ENCODE data around the gene ADAM12. TPM values are rescaled to one million over a fixed set of nuclear protein-coding genes. Genes with fewer than 3 reads are reported as not detected.

The ADAM12 gene
- total and polyA plus RNA-seq, 10 of the 15 experiments (the other 5 are each of a cell fraction or from before 2014, with no cell fraction given): under 0.01 to 0.62 (median 0.04) TPM; not detected in 5

- in situ Hi-C loops (cut with MboI): no loop called here
- BruUV-seq (replicated peaks): no TSS peak
- TF ChIP-seq ZNF622 (IDR thresholded peaks at IDR 0.05) (no peak), BHLHE40 (IDR thresholded peaks at IDR 0.05; ENCODE audit: borderline replicate concordance in 1 of 2, low read depth in 2 of 2, low read length in 1 of 2) (no peak), EZH2 (IDR thresholded peaks at IDR 0.05; ENCODE audit: borderline replicate concordance, control insufficient read depth, low read depth, low read length) (no peak)
- ChIA-PET CTCF (no interaction called here), SMC1A (ENCODE audit: uncharacterized antibody, unreplicated experiment) (no interaction called here), POLR2A (no interaction called here), RAD21 (ENCODE audit: unreplicated experiment) (no interaction called here)
- intact Hi-C loops (cut with micrococcal nuclease; ENCODE audit: unreplicated experiment): no loop called here
- Histone ChIP-seq H3K27me3 (replicated peaks in 1 of 2; ENCODE audit: control insufficient read depth in 2 of 2, insufficient read depth in 2 of 2, low read length in 1 of 2) (no peaks in the 10 kb centered on the region), H3K4me3 (no peak overlapping the region), H4K20me1 (ENCODE audit: control insufficient read depth, insufficient read depth) (no peaks in the 10 kb centered on the region), H3K9me3 (replicated peaks; ENCODE audit: control insufficient read depth, insufficient read depth, low read length) (no peaks in the 10 kb centered on the region), H3K9ac (ENCODE audit: control insufficient read depth, insufficient read depth, low read length) (no peak overlapping the region), H3K4me1 (ENCODE audit: control insufficient read depth, insufficient read depth, low read length) (no peaks in the 10 kb centered on the region), H3K79me2 (ENCODE audit: control insufficient read depth, insufficient read depth, low read length) (no peaks in the 10 kb centered on the region), H3K27ac (ENCODE audit: control insufficient read depth, insufficient read depth) (no peak overlapping the region), H2AFZ (ENCODE audit: control insufficient read depth, low read depth, low read length) (no peak overlapping the region), H3K4me2 (ENCODE audit: control insufficient read depth, insufficient read depth) (no peak overlapping the region), H3K36me3 (ENCODE audit: control insufficient read depth in 2 of 2, insufficient read depth in 2 of 2, low read length in 1 of 2) (no peaks in the 10 kb centered on the region)
- no peak for DNase-seq (ENCODE audit: low read depth, low spot score)
- FAIRE-seq: no peak
- WGBS (ENCODE audit: insufficient coverage, insufficient replicate concordance, low lambda C conversion rate, missing lambda C conversion rate): 23% methylated on average over 7 of the region's 7 CpGs
- no peak for ATAC-seq
These were observed 260.7 kb downstream of the ADAM12 start for GRCh38 chr10:126127481-126128029.

DNA sequence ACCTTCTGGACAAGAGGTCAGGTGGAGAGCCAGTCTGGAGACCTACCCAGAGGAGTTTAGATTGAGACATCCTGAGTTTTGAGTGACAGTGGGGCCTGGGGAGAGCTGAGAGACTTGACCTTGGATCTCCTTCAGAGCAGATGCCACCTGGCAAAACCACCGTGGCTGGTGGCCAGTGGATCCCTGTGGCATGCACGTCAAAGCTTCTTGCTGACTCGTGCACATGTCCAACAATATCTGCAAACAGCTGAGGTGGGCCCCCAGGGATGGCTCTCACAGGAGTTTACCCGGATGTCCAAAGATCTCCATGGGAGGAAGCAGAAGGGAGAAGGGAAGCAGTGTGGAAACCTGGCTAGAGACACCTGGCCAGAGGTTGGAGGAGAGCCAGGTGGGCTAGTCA is 261.4 kb downstream of the ADAM12 start:
- WGBS (ENCODE audit: insufficient coverage, insufficient replicate concordance, low lambda C conversion rate, missing lambda C conversion rate): 4% methylated on average over 4 of the region's 4 CpGs
- no peaks in the 10 kb centered on the region for H3K79me2 ChIP-seq (ENCODE audit: control insufficient read depth, insufficient read depth, low read length)
- no peak for DNase-seq (ENCODE audit: low read depth, low spot score)
- no peaks in the 10 kb centered on the region for H3K9me3 ChIP-seq (replicated peaks; ENCODE audit: control insufficient read depth, insufficient read depth, low read length)
- CTCF ChIA-PET: no interaction called here
- no peak overlapping the region for H2AFZ ChIP-seq (ENCODE audit: control insufficient read depth, low read depth, low read length)
- no peak for ATAC-seq
- H3K27ac ChIP-seq (ENCODE audit: control insufficient read depth, insufficient read depth): no peak overlapping the region
- TF ChIP-seq, protein P1, sequence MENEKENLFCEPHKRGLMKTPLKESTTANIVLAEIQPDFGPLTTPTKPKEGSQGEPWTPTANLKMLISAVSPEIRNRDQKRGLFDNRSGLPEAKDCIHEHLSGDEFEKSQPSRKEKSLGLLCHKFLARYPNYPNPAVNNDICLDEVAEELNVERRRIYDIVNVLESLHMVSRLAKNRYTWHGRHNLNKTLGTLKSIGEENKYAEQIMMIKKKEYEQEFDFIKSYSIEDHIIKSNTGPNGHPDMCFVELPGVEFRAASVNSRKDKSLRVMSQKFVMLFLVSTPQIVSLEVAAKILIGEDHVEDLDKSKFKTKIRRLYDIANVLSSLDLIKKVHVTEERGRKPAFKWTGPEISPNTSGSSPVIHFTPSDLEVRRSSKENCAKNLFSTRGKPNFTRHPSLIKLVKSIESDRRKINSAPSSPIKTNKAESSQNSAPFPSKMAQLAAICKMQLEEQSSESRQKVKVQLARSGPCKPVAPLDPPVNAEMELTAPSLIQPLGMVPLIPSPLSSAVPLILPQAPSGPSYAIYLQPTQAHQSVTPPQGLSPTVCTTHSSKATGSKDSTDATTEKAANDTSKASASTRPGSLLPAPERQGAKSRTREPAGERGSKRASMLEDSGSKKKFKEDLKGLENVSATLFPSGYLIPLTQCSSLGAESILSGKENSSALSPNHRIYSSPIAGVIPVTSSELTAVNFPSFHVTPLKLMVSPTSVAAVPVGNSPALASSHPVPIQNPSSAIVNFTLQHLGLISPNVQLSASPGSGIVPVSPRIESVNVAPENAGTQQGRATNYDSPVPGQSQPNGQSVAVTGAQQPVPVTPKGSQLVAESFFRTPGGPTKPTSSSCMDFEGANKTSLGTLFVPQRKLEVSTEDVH (IDR thresholded peaks at IDR 0.05; ENCODE audit: low read depth, partially characterized antibody): no peak
- TF ChIP-seq STAT3 (IDR thresholded peaks at IDR 0.05; ENCODE audit: low read depth, low read length) (no peak), TCF12 (IDR thresholded peaks at IDR 0.05; ENCODE audit: low read depth, low read length) (no peak), ZNF384 (IDR thresholded peaks at IDR 0.05; ENCODE audit: borderline replicate concordance, low read depth, low read length) (no peak), CREM (IDR thresholded peaks at IDR 0.05; ENCODE audit: low read depth) (no peak), NFIC (IDR thresholded peaks at IDR 0.05; ENCODE audit: low read depth, low read length) (no peak)
- TF ChIP-seq, protein P2, sequence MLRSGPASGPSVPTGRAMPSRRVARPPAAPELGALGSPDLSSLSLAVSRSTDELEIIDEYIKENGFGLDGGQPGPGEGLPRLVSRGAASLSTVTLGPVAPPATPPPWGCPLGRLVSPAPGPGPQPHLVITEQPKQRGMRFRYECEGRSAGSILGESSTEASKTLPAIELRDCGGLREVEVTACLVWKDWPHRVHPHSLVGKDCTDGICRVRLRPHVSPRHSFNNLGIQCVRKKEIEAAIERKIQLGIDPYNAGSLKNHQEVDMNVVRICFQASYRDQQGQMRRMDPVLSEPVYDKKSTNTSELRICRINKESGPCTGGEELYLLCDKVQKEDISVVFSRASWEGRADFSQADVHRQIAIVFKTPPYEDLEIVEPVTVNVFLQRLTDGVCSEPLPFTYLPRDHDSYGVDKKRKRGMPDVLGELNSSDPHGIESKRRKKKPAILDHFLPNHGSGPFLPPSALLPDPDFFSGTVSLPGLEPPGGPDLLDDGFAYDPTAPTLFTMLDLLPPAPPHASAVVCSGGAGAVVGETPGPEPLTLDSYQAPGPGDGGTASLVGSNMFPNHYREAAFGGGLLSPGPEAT (IDR thresholded peaks at IDR 0.05; ENCODE audit: low read depth): no peak
- TF ChIP-seq, protein P3, sequence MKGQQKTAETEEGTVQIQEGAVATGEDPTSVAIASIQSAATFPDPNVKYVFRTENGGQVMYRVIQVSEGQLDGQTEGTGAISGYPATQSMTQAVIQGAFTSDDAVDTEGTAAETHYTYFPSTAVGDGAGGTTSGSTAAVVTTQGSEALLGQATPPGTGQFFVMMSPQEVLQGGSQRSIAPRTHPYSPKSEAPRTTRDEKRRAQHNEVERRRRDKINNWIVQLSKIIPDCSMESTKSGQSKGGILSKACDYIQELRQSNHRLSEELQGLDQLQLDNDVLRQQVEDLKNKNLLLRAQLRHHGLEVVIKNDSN (IDR thresholded peaks at IDR 0.05; ENCODE audit: borderline replicate concordance, extremely low read length, insufficient read depth, low read depth, low read length): no peak
- SMC1A ChIA-PET (ENCODE audit: uncharacterized antibody, unreplicated experiment): no interaction called here
- H3K36me3 ChIP-seq (ENCODE audit: control insufficient read depth in 2 of 2, insufficient read depth in 2 of 2, low read length in 1 of 2): no peaks in the 10 kb centered on the region
- intact Hi-C loops (cut with micrococcal nuclease; ENCODE audit: unreplicated experiment) (no loop called here), in situ Hi-C loops (cut with MboI) (no loop called here)
- RAD21 ChIA-PET (ENCODE audit: unreplicated experiment): no interaction called here
- no peak overlapping the region for H3K4me3 ChIP-seq
- H3K4me1 ChIP-seq (ENCODE audit: control insufficient read depth, insufficient read depth, low read length): no peaks in the 10 kb centered on the region
- no TSS peak for BruUV-seq (replicated peaks)
- no peaks in the 10 kb centered on the region for H3K27me3 ChIP-seq (replicated peaks in 1 of 2; ENCODE audit: control insufficient read depth in 2 of 2, insufficient read depth in 2 of 2, low read length in 1 of 2)
- FAIRE-seq: no peak
- no peak overlapping the region for H3K9ac ChIP-seq (ENCODE audit: control insufficient read depth, insufficient read depth, low read length)
- no peaks in the 10 kb centered on the region for H4K20me1 ChIP-seq (ENCODE audit: control insufficient read depth, insufficient read depth)
- POLR2A ChIA-PET: no interaction called here
- H3K4me2 ChIP-seq (ENCODE audit: control insufficient read depth, insufficient read depth): no peak overlapping the region

Data from GM12878 (cell line).